Neural crest cell (in vitro differentiated cells): ENCODE results near the gene CKAP5. TPM values are rescaled to one million over a fixed set of nuclear protein-coding genes. Genes with fewer than 3 reads are reported as not detected.

Experiments used
- DNase-seq: peaks from one replicate; pipeline ENCODE4 v3.0.0; 2021; ENCODE audit warnings: low read depth, mixed read lengths, low spot score
- H3K27ac Mint-ChIP-seq: one replicate; pipeline ENCODE4 v1.8.0; 2021; ENCODE audit warnings: mild to moderate bottlenecking, mixed read lengths; ENCODE audit not compliant: unreplicated experiment
- H3K27me3 Mint-ChIP-seq: 2 replicates; pipeline ENCODE4 v1.8.0; 2021; ENCODE audit warnings: low read depth, mild to moderate bottlenecking, mixed read lengths
- H3K36me3 Mint-ChIP-seq: 2 replicates; pipeline ENCODE4 v1.8.0; 2021; ENCODE audit warnings: low read depth, mild to moderate bottlenecking, mixed read lengths
- H3K4me1 Mint-ChIP-seq: 2 replicates; pipeline ENCODE4 v1.8.0; 2021; ENCODE audit warnings: mixed read lengths
- H3K4me3 Mint-ChIP-seq: one replicate; pipeline ENCODE4 v1.8.0; 2021; ENCODE audit warnings: mild to moderate bottlenecking, mixed read lengths
- H3K9me3 Mint-ChIP-seq: 2 replicates; pipeline ENCODE4 v1.8.0; 2021; ENCODE audit warnings: mixed read lengths
- total RNA-seq: library from RNA; stranded (reverse); gene quantifications from 2 replicates; pipeline ENCODE4 v1.2.1, GENCODE V29; 2021
- TF ChIP-seq, protein P1 (sequence below): fragments of 200-600 bp; sonication (generic); conservative IDR thresholded peaks from 2 replicates; pipeline ENCODE4 v1.5.0; 2021; ENCODE audit warnings: antibody characterized with exemption, mild to moderate bottlenecking

The CKAP5 gene
- total RNA-seq, 1 donor from 2014 or later: 253 TPM

- Mint-ChIP-seq H3K27me3 (no peaks in the 10 kb centered on the region), H3K36me3 (peaks cover 27% of the 10 kb centered on the region), H3K4me1 (no peaks in the 10 kb centered on the region), H3K9me3 (no peaks in the 10 kb centered on the region), H3K27ac (no peak overlapping the region), H3K4me3 (no peak overlapping the region)
- TF ChIP-seq, protein P1, sequence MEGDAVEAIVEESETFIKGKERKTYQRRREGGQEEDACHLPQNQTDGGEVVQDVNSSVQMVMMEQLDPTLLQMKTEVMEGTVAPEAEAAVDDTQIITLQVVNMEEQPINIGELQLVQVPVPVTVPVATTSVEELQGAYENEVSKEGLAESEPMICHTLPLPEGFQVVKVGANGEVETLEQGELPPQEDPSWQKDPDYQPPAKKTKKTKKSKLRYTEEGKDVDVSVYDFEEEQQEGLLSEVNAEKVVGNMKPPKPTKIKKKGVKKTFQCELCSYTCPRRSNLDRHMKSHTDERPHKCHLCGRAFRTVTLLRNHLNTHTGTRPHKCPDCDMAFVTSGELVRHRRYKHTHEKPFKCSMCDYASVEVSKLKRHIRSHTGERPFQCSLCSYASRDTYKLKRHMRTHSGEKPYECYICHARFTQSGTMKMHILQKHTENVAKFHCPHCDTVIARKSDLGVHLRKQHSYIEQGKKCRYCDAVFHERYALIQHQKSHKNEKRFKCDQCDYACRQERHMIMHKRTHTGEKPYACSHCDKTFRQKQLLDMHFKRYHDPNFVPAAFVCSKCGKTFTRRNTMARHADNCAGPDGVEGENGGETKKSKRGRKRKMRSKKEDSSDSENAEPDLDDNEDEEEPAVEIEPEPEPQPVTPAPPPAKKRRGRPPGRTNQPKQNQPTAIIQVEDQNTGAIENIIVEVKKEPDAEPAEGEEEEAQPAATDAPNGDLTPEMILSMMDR: no peak
- DNase-seq: no peak
These were observed 84.3 kb downstream of the CKAP5 start for GRCh38 chr11:46761807-46762206.

- TF ChIP-seq, protein P1: no peak
- DNase-seq: no peak
- Mint-ChIP-seq H3K4me3 (no peak overlapping the region), H3K36me3 (peaks cover 32% of the 10 kb centered on the region), H3K9me3 (no peaks in the 10 kb centered on the region), H3K4me1 (no peaks in the 10 kb centered on the region), H3K27ac (no peak overlapping the region), H3K27me3 (no peaks in the 10 kb centered on the region)
These were observed 85.5 kb downstream of the CKAP5 start for GRCh38 chr11:46760429-46761128.

- H3K4me3 Mint-ChIP-seq: no peak overlapping the region
- no peak overlapping the region for H3K27ac Mint-ChIP-seq
- TF ChIP-seq, protein P1: no peak
- peaks cover 35% of the 10 kb centered on the region for H3K36me3 Mint-ChIP-seq
- H3K27me3 Mint-ChIP-seq: no peaks in the 10 kb centered on the region
- H3K4me1 Mint-ChIP-seq: no peaks in the 10 kb centered on the region
- DNase-seq: no peak
- H3K9me3 Mint-ChIP-seq: no peaks in the 10 kb centered on the region
These were observed 86.9 kb downstream of the CKAP5 start for GRCh38 chr11:46759196-46759595.

GRCh38 chr11:46755962-46756361 is 90.1 kb downstream of the CKAP5 start:
- TF ChIP-seq, protein P1: no peak
- Mint-ChIP-seq H3K27ac (no peak overlapping the region), H3K4me1 (no peaks in the 10 kb centered on the region), H3K4me3 (no peak overlapping the region), H3K36me3 (peaks cover 33% of the 10 kb centered on the region), H3K9me3 (no peaks in the 10 kb centered on the region), H3K27me3 (no peaks in the 10 kb centered on the region)
- DNase-seq: no peak

DNA sequence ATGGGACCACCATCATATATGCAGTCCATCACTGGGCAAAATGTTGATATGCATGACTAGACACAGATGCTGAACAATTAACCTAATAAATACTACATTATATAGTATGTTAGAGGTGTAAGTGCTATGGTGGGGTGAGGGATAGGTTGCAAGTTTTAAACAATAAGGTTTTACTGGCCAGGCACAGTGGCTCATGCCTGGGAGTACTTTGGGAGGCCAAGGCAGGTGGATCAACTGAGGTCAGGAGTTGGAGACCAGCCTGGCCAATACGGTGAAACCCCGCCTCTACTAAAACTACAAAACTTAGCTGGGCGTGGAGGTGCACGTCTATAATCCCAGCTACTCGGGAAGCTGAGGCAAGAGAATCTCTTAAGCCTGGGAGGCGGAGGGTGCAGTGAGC is 98.9 kb downstream of the CKAP5 start:
- H3K4me3 Mint-ChIP-seq: no peak overlapping the region
- H3K9me3 Mint-ChIP-seq: no peaks in the 10 kb centered on the region
- H3K4me1 Mint-ChIP-seq: no peaks in the 10 kb centered on the region
- peaks cover 33% of the 10 kb centered on the region for H3K36me3 Mint-ChIP-seq
- DNase-seq: no peak
- H3K27ac Mint-ChIP-seq: no peak overlapping the region
- TF ChIP-seq, protein P1: no peak
- H3K27me3 Mint-ChIP-seq: no peaks in the 10 kb centered on the region
